MCF 10A (cell line): ENCODE measurements around the gene CHST10. TPM values are rescaled to one million over a fixed set of nuclear protein-coding genes. Genes with fewer than 3 reads are reported as not detected.
"Not testable (repeated sequence)": the region's sequence is repeated elsewhere in the genome, so short reads cannot be mapped to it uniquely, and the experiment has no call there.

Source experiments
- Bru-seq: library from RNA; stranded (reverse); fragments of 400-500 nt; gene quantifications from one replicate; lab custom pipeline; 2021; lab: Mats Ljungman, UMichigan
- BruChase-seq, 2 experiments: library from RNA; stranded (reverse); fragments of 400-500 nt; gene quantifications; one replicate each; lab custom pipeline; 2021; lab: Mats Ljungman, UMichigan
- BruUV-seq: library from RNA; stranded (reverse); fragments of 400-500 nt; replicated peaks from 2 replicates; lab custom pipeline; 2021; lab: Mats Ljungman, UMichigan
- CTCF ChIA-PET: fragments of 300-600 bp; sonication (Branson Sonifier 250); formaldehyde crosslinking; extraction: SDS; loops from one replicate; lab custom pipeline; 2021; ENCODE audit warnings: antibody characterized with exemption, inconsistent platforms; lab: Yijun Ruan, JAX
- POLR2A ChIA-PET: fragments of 300-600, 350-650 bp; sonication (Branson Sonifier 250); formaldehyde crosslinking; extraction: SDS; loops from one replicate; lab custom pipeline; 2020; ENCODE audit warnings: antibody characterized with exemption, inconsistent platforms; lab: Yijun Ruan, JAX
- DNase-seq: peaks from one replicate; pipeline ENCODE4 v3.0.0-alpha.2; 2018; ENCODE audit not compliant: unreplicated experiment
- H3K27ac Mint-ChIP-seq: one replicate; pipeline ENCODE4 v1.8.0; 2022; ENCODE audit warnings: mild to moderate bottlenecking, low read depth, mixed read lengths; ENCODE audit not compliant: unreplicated experiment
- H3K27me3 Mint-ChIP-seq: one replicate; pipeline ENCODE4 v1.8.0; 2022; ENCODE audit warnings: mixed read lengths; ENCODE audit not compliant: insufficient read depth, unreplicated experiment
- H3K36me3 Mint-ChIP-seq: one replicate; pipeline ENCODE4 v1.8.0; 2022; ENCODE audit warnings: mild to moderate bottlenecking, moderate library complexity, mixed read lengths; ENCODE audit not compliant: insufficient read depth, unreplicated experiment
- H3K4me1 Mint-ChIP-seq: one replicate; pipeline ENCODE4 v1.8.0; 2022; ENCODE audit warnings: mixed read lengths; ENCODE audit not compliant: insufficient read depth, unreplicated experiment
- H3K4me3 Mint-ChIP-seq: one replicate; pipeline ENCODE4 v1.8.0; 2022; ENCODE audit warnings: mild to moderate bottlenecking, moderate library complexity, mixed read lengths; ENCODE audit not compliant: unreplicated experiment
- H3K9me3 Mint-ChIP-seq: one replicate; pipeline ENCODE4 v1.8.0; 2022; ENCODE audit warnings: mixed read lengths; ENCODE audit not compliant: unreplicated experiment
- CTCF ChIP-seq: fragments of 200-600 bp; IDR thresholded peaks from one replicate; pipeline ENCODE4 v1.8.0; 2022; ENCODE audit warnings: antibody characterized with exemption, mild to moderate bottlenecking; ENCODE audit not compliant: unreplicated experiment
- intact Hi-C: fragments of 100-400 bp; cut with micrococcal nuclease; formaldehyde crosslinking; loops from 2 replicates; pipeline ENCODE4 v1.14.1; 2022
- long read RNA-seq: library from polyadenylated mRNA; stranded (forward); transcript quantifications from one replicate; pipeline ENCODE4 v2.0.0, GENCODE V29; 2022
- total RNA-seq: library from RNA; stranded (reverse); gene quantifications from 2 replicates; pipeline ENCODE4 v1.2.3, GENCODE V29; 2022

Gene CHST10
- total RNA-seq: 2.3 and 4.0 TPM in 2 replicates
- Bru-seq, nascent RNA: percentile 43 among the genes with signal in this experiment
- BruChase-seq, experiment 1, labeled RNA remaining after a 6-hour chase: percentile 32 among the genes with signal in this experiment
- BruChase-seq, experiment 2, labeled RNA remaining after a 2-hour chase: percentile 39 among the genes with signal in this experiment
- long read RNA-seq, transcript CHST10-201 (7 exons, 2,842 nt): major isoform, 9 of 16 reads
- long read RNA-seq, partial matches to known transcripts: 3 of 16 reads
- long read RNA-seq, other reads (novel, unspliced or antisense): 4 of 16 reads

- no peak for TF ChIP-seq CTCF
- Mint-ChIP-seq H3K27ac (no peak within 1 kb of the TSS), H3K4me1 (peaks cover 13% of the 10 kb centered on the region), H3K4me3 (peak within 1 kb of the TSS; percentile 83), H3K27me3 (peaks cover 18% of the 10 kb centered on the region), H3K36me3 (peaks cover 4% of the 10 kb centered on the region), H3K9me3 (no peaks in the 10 kb centered on the region)
- intact Hi-C loops: no loop called here
- POLR2A ChIA-PET: interaction anchor here (0.7 kb wide), 3 partner anchors 10 to 145 kb away, joined by 3 read pairs; partner anchors contain the start of gene PDCL3
- DNase-seq: peak; percentile 32
- CTCF ChIA-PET: interaction anchor here (0.7 kb wide), 1 partner anchor 719 kb away, joined by 3 read pairs; no protein-coding TSS in a partner anchor
- BruUV-seq: no TSS peak
Measured at GRCh38 chr2:100416935-100417710, at the start of gene CHST10. TSS of gene CHST10 (minus strand) at chr2:100417668. CDS start at chr2:100406675, 10,993 bp downstream.

GRCh38 chr2:100460904-100461530, 43.5 kb upstream of the CHST10 start:
- intact Hi-C loops: no loop called here
- BruUV-seq: no TSS peak

GRCh38 chr2:100456357-100456756, 38.9 kb upstream of the CHST10 start:
- BruUV-seq, H3K36me3 Mint-ChIP-seq, H3K4me1 Mint-ChIP-seq, intact Hi-C loops, CTCF ChIA-PET, H3K4me3 Mint-ChIP-seq, POLR2A ChIA-PET, H3K27ac Mint-ChIP-seq: not testable (repeated sequence)
- peak; percentile 12 for DNase-seq
- H3K9me3 Mint-ChIP-seq: peaks cover 13% of the 10 kb centered on the region
- H3K27me3 Mint-ChIP-seq: peaks cover 16% of the 10 kb centered on the region

More at GRCh38 chr2:100460904-100461530, 43.5 kb upstream of the CHST10 start:
- no peaks in the 10 kb centered on the region for H3K36me3 Mint-ChIP-seq
- ChIA-PET POLR2A (no interaction called here), CTCF (no interaction called here)
- no peaks in the 10 kb centered on the region for H3K4me1 Mint-ChIP-seq
- no peak overlapping the region for H3K27ac Mint-ChIP-seq
- no peak overlapping the region for H3K4me3 Mint-ChIP-seq
- TF ChIP-seq CTCF: no peak
- H3K9me3 Mint-ChIP-seq: peaks cover 13% of the 10 kb centered on the region
- DNase-seq: no peak
- H3K27me3 Mint-ChIP-seq: peaks cover 48% of the 10 kb centered on the region

- POLR2A ChIA-PET: no interaction called here
Measured at GRCh38 chr2:100453853-100454252, 36.4 kb upstream of the CHST10 start.

More at GRCh38 chr2:100453853-100454252, 36.4 kb upstream of the CHST10 start:
- DNase-seq: no peak
- no peak for TF ChIP-seq CTCF
- no peak overlapping the region for H3K4me3 Mint-ChIP-seq
- no TSS peak for BruUV-seq
- no peaks in the 10 kb centered on the region for H3K27me3 Mint-ChIP-seq
- no peak overlapping the region for H3K27ac Mint-ChIP-seq
- H3K36me3 Mint-ChIP-seq: no peaks in the 10 kb centered on the region
- H3K4me1 Mint-ChIP-seq: no peaks in the 10 kb centered on the region
- intact Hi-C loops: no loop called here
- CTCF ChIA-PET: interaction anchor here (0.7 kb wide), 1 partner anchor 659 kb away, joined by 3 read pairs; no protein-coding TSS in a partner anchor
- H3K9me3 Mint-ChIP-seq: no peaks in the 10 kb centered on the region
